Endothelial cell of umbilical vein (primary cell): ENCODE measurements around the gene LGALS14. TPM values are rescaled to one million over a fixed set of nuclear protein-coding genes. Genes with fewer than 3 reads are reported as not detected.

Source experiments
- BruUV-seq: library from RNA; stranded (reverse); fragments of 400-500 nt; replicated peaks from 2 replicates; lab custom pipeline; 2021; lab: Mats Ljungman, UMichigan
- CTCF ChIA-PET: fragments of 300-600, 350-600 bp; sonication (Branson Sonifier 250); formaldehyde crosslinking; loops from one replicate; lab custom pipeline; 2021; ENCODE audit warnings: antibody characterized with exemption, inconsistent platforms; lab: Charles Lee
- POLR2A ChIA-PET: fragments of 300-600, 350-600 bp; sonication (Branson Sonifier 250); formaldehyde crosslinking; loops from one replicate; lab custom pipeline; 2021; ENCODE audit warnings: antibody characterized with exemption, inconsistent platforms; lab: Charles Lee
- DNase-seq: peaks from one replicate; pipeline ENCODE4 v3.0.0-alpha.2; 2011; ENCODE audit warnings: low read depth, low spot score
- FAIRE-seq: peaks from 2 replicates; lab custom pipeline; 2011; peaks lifted over from hg19 to GRCh38; lab: Jason Lieb, UNC
- H2AFZ ChIP-seq: 2 replicates; pipeline ENCODE4 v1.6.0; 2012; ENCODE audit warnings: low read depth, low read length, control low read depth, inconsistent platforms
- H3K27ac ChIP-seq: 2 replicates; pipeline ENCODE4 v1.5.1; 2011; ENCODE audit warnings: low read depth, mild to moderate bottlenecking, control low read depth, low read length, moderate library complexity; ENCODE audit not compliant: insufficient read depth
- H3K27me3 ChIP-seq, 2 experiments: 2 replicates each; pipeline versions ENCODE4 v1.6.0 to v1.6.1; 2011; ENCODE audit warnings: low read length in 2 of 2, mixed read lengths in 1 of 2; ENCODE audit not compliant: control insufficient read depth in 2 of 2, insufficient read depth in 2 of 2
- H3K36me3 ChIP-seq, 2 experiments: 2 replicates in 1 of 2; 3 replicates in 1 of 2; pipeline ENCODE4 v1.5.1; 2011; ENCODE audit warnings: low read length in 2 of 2, mild to moderate bottlenecking in 1 of 2, moderate library complexity in 1 of 2; ENCODE audit not compliant: control insufficient read depth in 2 of 2, insufficient read depth in 2 of 2; ENCODE audit errors: extremely low read depth in 1 of 2
- H3K4me1 ChIP-seq: 3 replicates; pipeline ENCODE4 v1.5.1; 2011; ENCODE audit warnings: mild to moderate bottlenecking, low read length; ENCODE audit not compliant: control insufficient read depth, insufficient read depth; ENCODE audit errors: extremely low read depth
- H3K4me2 ChIP-seq: 2 replicates; pipeline ENCODE4 v1.6.1; 2011; ENCODE audit warnings: low read length, control low read depth, mixed read lengths; ENCODE audit not compliant: insufficient read depth
- H3K4me3 ChIP-seq, 3 experiments: fragments of 200-600 bp in 1 of 3; sonication (generic), shearing (Covaris generic) in 1 of 3; replicated peaks in 1 of 3; 2 replicates each; pipeline ENCODE4 v1.5.1; 2011 to 2016; ENCODE audit warnings: control low read depth in 3 of 3, low read length in 3 of 3, mild to moderate bottlenecking in 2 of 3, inconsistent platforms in 1 of 3, low read depth in 1 of 3, moderate library complexity in 1 of 3; ENCODE audit not compliant: insufficient read depth in 1 of 3
- H3K79me2 ChIP-seq: 2 replicates; pipeline ENCODE4 v1.6.0; 2012; ENCODE audit warnings: low read length, inconsistent platforms; ENCODE audit not compliant: control insufficient read depth, insufficient read depth
- H3K9ac ChIP-seq: replicated peaks from 2 replicates; pipeline ENCODE3; 2011; ENCODE audit warnings: low read length, control low read depth; ENCODE audit not compliant: insufficient read depth; ENCODE audit errors: extremely low read depth
- H3K9me1 ChIP-seq: replicated peaks from 3 replicates; pipeline ENCODE4 v1.6.0; 2011; ENCODE audit warnings: mild to moderate bottlenecking, low read length; ENCODE audit not compliant: control insufficient read depth, insufficient read depth; ENCODE audit errors: extremely low read depth
- H3K9me3 ChIP-seq: replicated peaks from 2 replicates; pipeline ENCODE4 v1.5.1; 2012; ENCODE audit warnings: low read length, inconsistent platforms; ENCODE audit not compliant: control insufficient read depth, insufficient read depth
- H4K20me1 ChIP-seq: replicated peaks from 2 replicates; pipeline ENCODE3; 2011; ENCODE audit warnings: mild to moderate bottlenecking, low read length; ENCODE audit not compliant: control insufficient read depth, insufficient read depth; ENCODE audit errors: extremely low read depth
- FOS ChIP-seq: IDR thresholded peaks from 2 replicates; pipeline ENCODE4 v1.6.1; 2011; ENCODE audit warnings: mild to moderate bottlenecking, low read length, moderate library complexity, borderline replicate concordance; ENCODE audit not compliant: insufficient read depth
- GATA2 ChIP-seq: IDR thresholded peaks from 2 replicates; pipeline ENCODE4 v1.7.0; 2011; ENCODE audit warnings: low read depth, mild to moderate bottlenecking, moderate library complexity, mixed read lengths, low read length; ENCODE audit not compliant: insufficient read length, insufficient read depth
- MAX ChIP-seq: IDR thresholded peaks from 2 replicates; pipeline ENCODE4 v1.6.1; 2011; ENCODE audit not compliant: insufficient read depth, insufficient read length
- dilution Hi-C: fragments of 300-500 bp; cut with MboI; formaldehyde crosslinking; loops from one replicate; pipeline ENCODE4 v1.15.0; 2019; ENCODE audit warnings: low sequenced_read_pairs; ENCODE audit not compliant: extremely low pct_ligation_motif_present
- intact Hi-C: fragments of 100-400 bp; cut with micrococcal nuclease; formaldehyde crosslinking; loops from one replicate; pipeline ENCODE4 v1.10.0; 2022
- polyA plus RNA-seq, 4 experiments: library from polyadenylated mRNA; depleted of rRNA in 3 of 4; stranded (reverse) in 3 of 4; unstranded in 1 of 4; fragments of >200 nt; gene quantifications; 2 replicates each; pipeline versions ENCODE4 v1.2.1 to v1.2.3, GENCODE V29; 2011 to 2012; ENCODE audit warnings: missing spikeins in 1 of 4
- total RNA-seq: library from RNA; stranded (reverse); gene quantifications from 2 replicates; pipeline ENCODE4 v1.2.3, GENCODE V29; 2021
- TF ChIP-seq, protein P1 (sequence below), 2 donors: IDR thresholded peaks; 1 replicate in 1 of 2; 2 replicates in 1 of 2; pipeline ENCODE4 v1.5.1; 2011; ENCODE audit warnings: low read length in 2 of 2, mild to moderate bottlenecking in 2 of 2, moderate library complexity in 2 of 2, control low read depth in 1 of 2, inconsistent platforms in 1 of 2, low read depth in 1 of 2; ENCODE audit not compliant: insufficient read depth in 1 of 2; ENCODE audit errors: extremely low read depth in 1 of 2

The LGALS14 gene
- total and polyA plus RNA-seq, 2 donors (not counting 3 experiments of a cell fraction or from before 2014, with no cell fraction given), result not detected

GRCh38 chr19:39671739-39672363, 32.4 kb upstream of the LGALS14 start:
- Histone ChIP-seq H3K27me3 (peaks cover 3 to 5% of the 10 kb centered on the region in 2 experiments), H3K36me3 (no peaks in the 10 kb centered on the region), H3K9ac (no peak overlapping the region), H3K9me3 (no peaks in the 10 kb centered on the region), H3K4me2 (no peak overlapping the region), H2AFZ (no peak overlapping the region), H3K4me1 (no peaks in the 10 kb centered on the region), H3K27ac (no peak overlapping the region), H3K79me2 (no peaks in the 10 kb centered on the region), H3K4me3 (no peak overlapping the region), H3K9me1 (no peaks in the 10 kb centered on the region), H4K20me1 (no peaks in the 10 kb centered on the region)
- dilution Hi-C loops (loop anchor here (10.0 kb wide), 1 partner anchor 107 kb away; no protein-coding TSS in a partner anchor), intact Hi-C loops (loop anchor here (1.0 kb wide), 1 partner anchor 121 kb away; no protein-coding TSS in a partner anchor)
- TF ChIP-seq, protein P1, sequence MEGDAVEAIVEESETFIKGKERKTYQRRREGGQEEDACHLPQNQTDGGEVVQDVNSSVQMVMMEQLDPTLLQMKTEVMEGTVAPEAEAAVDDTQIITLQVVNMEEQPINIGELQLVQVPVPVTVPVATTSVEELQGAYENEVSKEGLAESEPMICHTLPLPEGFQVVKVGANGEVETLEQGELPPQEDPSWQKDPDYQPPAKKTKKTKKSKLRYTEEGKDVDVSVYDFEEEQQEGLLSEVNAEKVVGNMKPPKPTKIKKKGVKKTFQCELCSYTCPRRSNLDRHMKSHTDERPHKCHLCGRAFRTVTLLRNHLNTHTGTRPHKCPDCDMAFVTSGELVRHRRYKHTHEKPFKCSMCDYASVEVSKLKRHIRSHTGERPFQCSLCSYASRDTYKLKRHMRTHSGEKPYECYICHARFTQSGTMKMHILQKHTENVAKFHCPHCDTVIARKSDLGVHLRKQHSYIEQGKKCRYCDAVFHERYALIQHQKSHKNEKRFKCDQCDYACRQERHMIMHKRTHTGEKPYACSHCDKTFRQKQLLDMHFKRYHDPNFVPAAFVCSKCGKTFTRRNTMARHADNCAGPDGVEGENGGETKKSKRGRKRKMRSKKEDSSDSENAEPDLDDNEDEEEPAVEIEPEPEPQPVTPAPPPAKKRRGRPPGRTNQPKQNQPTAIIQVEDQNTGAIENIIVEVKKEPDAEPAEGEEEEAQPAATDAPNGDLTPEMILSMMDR (IDR thresholded peaks at IDR 0.05; ENCODE audit: extremely low read depth in 1 of 2, insufficient read depth in 1 of 2, low read depth in 1 of 2, low read length in 2 of 2), result peak; percentile 29 to 39
- TF ChIP-seq FOS, result no peak
- TF ChIP-seq GATA2, result no peak
- peak; percentile 10 for TF ChIP-seq MAX
- FAIRE-seq, result peak; percentile 87
- ChIA-PET POLR2A (no interaction called here), CTCF (interaction anchor here (0.6 to 4.6 kb wide), 10 partner anchors 118 to 231 kb away, joined by 3 to 78 read pairs (median 5); no protein-coding TSS in a partner anchor)
- DNase-seq, result peak; percentile 44
- no TSS peak for BruUV-seq
